D341Med (cell line): ENCODE measurements around the gene AVL9.
"Not testable (repeated sequence)": the region's sequence is repeated elsewhere in the genome, so short reads cannot be mapped to it uniquely, and the experiment has no call there.

Source experiments
- DNase-seq: peaks from one replicate; pipeline ENCODE4 v3.0.0; 2012; ENCODE audit warnings: low spot score

AVL9 gene

DNA sequence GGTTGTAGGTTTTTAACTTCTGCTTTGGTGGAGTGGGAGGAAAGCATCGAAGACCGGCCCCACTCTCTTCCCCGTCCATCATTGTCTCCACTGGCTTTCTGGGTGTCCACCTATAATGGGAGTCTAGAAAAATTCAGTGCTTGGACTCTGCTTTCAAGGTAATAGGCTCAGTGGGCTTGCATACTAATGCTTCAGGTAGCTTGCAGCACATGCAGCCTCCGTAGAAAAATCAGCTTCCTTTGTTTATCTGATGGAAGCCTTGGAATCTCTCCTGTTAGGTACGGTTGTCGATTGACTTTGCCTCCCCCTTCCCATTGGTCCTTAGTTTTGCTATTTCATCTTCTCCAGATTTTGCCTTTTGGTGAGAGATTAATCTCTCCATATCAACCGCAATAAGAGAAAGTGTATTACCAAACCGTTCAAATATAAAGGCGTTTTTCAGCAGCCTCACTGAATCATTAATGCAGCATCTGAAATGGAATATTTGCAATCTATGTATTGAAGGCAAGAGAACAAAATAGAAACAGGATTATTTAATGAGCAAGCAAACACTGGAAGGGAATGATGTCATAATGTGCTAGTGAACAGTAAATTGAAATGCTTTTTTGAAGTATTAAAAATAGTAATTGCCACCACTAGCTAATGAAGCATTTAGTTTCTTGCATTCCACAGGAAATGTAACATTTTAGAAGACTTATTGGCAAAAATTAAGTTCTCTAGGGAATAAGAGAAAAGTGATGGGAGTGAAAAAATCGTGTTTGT lies 944 bp downstream of the AVL9 start:
- DNase-seq, result peak; percentile 25

DNA sequence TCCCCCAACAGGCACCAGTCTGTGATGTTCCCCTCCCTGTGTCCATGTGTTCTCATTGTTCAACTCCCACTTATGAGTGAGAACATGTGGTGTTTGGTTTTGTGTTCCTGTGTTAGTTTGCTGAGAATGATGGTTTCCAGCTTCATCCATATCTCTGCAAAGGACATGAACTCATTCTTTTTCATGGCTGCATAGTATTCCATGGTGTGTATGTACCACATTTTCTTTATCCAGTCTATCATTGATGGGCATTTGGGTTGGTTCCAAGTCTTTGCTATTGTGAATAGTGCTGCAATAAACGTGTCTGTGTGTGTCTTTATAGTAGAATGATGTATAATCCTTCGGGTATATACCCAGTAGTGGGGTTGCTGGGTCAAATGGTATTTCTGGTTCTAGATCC lies 4.5 kb downstream of the AVL9 start:
- DNase-seq, result not testable (repeated sequence)

DNA sequence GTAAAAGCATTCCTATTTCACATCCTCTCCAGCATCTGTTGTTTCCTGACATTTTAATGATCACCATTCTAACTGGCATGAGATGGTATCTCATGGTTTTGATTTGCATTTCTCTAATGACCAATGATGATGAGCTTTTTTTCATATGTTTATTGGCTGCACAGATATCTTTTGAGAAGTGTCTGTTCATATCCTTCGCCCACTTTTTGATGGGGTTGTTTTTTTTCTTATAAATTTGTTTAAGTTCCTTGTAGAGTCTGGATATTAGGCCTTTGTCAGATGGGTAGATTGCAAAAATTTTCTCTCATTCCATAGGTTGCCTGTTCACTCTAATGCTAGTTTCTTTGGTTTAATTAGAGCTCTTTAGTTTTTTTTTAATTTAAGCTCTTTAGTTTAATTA lies 4.9 kb downstream of the AVL9 start:
- not testable (repeated sequence) for DNase-seq

DNA sequence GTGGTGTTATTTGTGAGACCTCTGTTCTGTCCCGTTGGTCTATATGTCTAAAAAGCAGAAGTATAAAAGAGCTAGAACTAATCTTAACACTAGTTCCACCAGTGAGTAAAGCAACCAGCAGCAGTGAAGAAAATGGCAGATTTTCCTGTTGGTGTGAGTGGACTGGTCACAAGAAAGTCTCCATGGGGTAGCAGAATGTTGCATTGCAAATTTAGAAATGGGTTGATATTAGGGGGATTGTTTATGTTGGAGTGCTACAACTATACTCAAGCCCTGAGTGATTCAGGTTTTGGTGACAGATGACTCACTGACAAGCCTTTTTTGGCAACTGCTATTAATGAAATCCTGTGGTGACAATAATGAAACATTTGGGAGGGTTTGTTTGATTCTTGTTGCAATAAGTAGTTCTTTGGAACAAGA lies 5.6 kb downstream of the AVL9 start:
- DNase-seq, result no peak

DNA sequence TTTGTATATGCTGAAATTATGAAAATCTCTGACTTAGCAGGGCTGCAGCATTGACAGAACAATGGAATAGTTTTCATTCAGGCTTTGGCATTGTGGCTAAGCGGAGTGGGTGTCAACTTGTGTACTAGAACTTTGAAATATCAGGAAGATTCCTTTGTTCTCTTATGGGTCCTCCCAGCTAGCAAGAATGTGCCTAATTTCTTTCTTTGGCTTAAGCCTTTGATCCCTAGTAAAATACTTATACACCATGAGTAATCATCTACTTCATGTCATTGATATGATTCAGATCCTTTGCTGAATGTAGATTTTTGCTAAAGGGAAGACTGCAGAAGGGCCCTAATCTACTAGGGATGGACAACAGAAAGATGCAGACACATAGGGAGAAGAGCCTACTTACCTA lies 6.2 kb downstream of the AVL9 start:
- DNase-seq, result no peak

DNA sequence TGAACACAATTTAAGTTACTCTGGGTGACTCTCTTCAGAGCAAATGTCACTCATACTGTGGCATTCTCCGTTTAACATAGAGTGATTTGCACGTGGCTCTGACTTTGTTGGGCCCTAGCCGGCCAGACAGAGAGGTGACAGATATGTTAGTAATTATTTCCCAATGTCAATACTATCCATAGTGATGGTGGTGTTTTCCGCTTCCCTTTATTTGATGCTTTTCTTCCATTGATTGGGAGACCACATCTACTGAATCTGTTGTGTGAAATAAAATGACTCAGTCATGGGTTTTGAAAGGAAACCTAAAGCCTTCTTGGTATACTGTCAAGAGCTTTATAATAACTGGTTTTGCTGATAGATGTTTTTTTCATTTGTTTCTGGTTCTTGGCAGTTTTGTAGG lies 7.4 kb downstream of the AVL9 start:
- DNase-seq, result no peak

DNA sequence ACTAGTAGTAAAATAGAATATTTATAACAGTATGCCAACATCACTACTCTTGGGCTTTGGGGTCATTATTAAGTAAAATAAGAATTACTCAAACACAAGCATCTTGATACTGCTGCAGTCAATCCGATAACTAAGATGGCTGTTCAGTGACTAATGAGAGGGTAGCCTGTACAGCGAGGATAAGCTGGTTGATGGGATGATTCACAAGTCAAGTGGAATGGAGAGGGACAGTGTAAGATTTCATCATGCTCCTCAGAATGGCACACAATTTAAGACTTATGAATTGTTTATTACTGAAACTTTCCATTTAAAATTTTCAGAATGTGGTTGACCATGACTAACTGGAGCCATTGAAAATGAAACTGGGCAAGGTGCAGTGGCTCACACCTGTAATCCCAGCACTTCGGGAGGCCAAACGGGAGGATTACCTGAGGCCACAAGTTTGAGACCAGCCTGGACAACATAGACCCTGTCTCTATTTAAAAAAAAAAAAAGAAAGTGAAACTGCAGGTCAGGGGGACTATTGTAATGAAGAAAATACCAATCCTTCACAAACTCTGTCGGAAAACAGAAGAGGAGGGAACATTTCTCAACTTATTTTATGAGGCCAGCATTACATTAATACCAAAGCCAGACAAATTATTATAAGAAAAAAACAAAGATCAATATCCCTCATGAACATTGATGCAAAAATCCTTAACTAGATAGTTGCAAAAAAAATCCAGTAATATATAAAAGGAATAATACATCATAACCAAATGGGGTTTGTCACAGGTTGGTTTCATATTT lies 11.2 kb downstream of the AVL9 start:
- no peak for DNase-seq

DNA sequence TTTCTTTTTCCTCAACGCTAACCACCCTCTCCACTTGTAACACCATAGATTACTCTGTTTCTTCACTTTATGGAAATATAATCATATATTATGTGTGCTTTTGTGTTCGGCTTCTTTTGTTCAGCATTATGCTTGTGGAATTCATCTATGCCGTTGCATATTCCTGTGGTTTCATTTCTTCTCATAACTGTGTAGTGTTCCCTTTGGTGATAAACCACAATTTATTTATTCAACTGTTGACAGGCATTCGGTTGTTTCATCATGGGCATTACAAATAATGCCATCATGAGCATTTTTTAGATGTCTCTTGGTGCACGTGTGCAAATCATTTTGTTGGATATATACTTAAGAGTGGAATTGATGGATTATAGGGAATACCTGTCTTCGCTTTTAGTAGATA lies 12.1 kb downstream of the AVL9 start:
- no peak for DNase-seq

DNA sequence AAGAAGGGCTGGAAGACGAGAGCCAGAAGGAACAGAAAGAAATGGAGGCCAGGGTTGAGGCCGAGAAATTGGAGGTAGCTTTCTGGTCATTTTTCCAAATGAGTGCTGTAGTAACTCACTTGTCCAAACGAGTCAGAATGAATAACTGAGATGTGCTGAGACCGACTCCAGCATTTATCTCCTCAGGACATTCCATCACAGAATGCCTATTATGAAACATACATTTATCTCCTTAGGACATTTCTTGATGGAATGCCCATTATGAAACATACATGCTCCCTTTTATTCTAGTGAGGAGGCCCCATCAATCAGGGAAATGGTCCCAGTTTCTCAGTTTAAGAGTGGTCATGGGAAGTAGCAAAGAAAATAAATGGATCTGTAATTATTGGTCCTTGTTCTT lies 16.5 kb downstream of the AVL9 start:
- no peak for DNase-seq

DNA sequence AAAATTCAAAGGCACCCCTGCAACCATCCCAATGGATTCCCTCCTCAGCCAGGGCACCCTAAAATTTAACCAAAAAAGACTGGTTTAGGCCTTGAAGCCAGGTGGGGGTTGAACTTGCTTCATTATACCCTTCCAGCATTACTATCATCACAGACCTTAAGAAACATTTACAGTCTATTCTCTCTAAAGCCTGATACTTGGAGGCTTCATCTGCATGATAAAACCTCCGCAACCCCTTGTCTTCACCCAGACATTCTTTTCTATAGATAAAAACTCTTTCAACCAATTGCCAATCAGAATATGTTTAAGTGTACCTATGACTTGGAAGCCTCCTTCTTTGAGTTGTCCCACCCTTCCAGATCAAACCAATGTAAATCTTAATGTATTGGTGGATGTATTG lies 17.9 kb downstream of the AVL9 start:
- DNase-seq, result no peak

DNA sequence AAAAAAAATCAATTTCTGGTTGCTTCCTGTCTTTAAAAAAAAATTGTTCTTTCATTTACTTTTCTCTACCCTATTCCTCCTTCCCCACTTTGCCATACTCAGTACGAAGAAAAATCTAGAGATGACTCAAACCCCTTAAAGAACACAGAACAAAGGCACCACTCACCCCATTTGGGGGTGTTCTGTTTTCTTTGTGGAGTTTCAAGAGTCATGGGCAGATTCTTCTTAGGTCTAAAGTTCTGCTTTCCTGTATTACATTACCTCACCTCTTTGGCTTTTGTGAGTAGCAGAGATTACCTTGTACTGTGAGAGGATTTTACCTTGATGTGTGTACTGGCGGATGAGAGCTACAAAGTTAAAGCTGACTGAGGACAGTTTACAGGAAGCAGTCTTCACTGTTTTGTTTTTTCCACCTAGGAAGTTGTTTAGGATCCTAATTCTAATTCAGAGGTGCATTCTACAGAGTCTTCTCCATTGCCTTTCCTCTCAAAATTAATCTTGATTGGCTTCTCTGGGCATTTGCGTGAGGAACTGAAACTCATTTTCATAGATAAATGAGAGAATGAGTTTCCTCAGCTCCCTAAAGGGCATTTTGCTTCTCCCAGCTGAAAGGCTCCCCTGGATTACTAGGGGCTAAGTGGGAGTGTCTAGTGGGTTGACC lies 20.7 kb downstream of the AVL9 start:
- DNase-seq, result no peak

DNA sequence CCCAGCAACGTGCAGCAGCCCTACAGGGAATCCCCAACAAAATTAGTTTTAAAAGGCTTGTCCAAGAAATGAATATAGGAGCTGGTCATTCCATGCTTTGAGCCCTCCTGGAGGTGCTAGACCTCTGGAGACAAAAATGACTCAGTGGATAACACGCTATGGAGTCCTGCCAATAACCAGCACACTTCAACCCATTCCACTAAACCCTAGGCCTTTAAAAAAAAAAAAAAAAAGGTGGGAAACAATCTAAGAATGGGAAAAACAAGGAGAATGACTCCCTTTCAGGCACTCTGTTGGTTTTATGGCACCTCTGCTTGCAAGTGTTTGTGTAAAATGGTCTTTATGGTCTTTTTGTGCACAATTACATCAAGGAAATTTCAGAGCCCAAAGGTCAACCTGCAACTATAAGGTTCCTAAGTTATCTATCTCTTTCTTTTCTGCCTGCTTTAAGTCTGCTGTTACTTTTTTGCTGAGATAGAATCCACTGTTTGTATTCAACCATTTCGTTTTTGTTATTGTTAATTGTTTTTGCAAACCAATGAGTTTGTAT lies 21.3 kb downstream of the AVL9 start:
- no peak for DNase-seq

DNA sequence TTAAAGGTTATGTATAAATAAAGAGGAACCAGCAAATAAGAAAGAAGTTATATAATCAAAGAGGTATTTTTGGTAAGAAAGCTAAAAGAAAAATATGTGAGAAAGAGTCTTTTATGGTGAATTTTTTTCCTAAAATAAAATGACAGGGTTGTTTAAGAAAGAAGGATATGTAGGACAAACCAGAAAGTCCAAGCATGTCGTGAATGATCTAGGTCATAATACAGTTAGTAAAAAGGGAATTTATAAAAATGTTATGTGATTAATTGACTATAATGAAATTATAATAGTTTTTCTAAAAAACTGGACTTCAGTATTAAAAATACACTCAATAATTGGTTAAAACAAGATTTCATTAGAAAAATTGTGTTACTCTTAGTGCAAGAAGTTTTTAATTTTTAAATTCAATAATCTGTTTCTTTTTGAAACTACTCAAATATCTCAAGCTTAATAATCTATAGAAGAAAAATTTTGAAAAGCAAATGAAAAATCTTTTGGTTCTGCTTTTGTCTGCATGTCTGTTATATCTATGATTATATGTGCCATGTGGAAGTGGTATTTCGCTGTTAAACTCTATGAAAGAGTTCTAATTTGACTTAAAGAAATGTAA lies 23.3 kb downstream of the AVL9 start:
- no peak for DNase-seq

DNA sequence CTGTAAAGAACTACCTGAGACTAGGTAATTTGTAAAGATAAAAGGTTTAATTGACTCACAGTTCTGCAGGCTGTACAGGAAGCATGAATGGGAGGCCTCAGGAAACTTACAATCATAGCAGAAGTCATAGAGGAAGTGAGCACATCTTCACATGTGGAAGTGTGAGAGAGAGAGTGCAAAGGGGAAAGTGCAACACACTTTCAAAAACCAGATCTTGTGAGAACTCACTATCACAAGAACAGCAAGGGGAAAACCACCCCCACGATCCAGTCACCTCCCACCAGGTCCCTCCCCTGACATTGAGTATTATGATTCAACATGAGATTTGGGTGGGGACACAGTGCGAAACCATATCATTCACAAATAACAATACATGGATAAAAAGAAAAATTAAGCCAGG lies 24.5 kb downstream of the AVL9 start:
- DNase-seq, result no peak

DNA sequence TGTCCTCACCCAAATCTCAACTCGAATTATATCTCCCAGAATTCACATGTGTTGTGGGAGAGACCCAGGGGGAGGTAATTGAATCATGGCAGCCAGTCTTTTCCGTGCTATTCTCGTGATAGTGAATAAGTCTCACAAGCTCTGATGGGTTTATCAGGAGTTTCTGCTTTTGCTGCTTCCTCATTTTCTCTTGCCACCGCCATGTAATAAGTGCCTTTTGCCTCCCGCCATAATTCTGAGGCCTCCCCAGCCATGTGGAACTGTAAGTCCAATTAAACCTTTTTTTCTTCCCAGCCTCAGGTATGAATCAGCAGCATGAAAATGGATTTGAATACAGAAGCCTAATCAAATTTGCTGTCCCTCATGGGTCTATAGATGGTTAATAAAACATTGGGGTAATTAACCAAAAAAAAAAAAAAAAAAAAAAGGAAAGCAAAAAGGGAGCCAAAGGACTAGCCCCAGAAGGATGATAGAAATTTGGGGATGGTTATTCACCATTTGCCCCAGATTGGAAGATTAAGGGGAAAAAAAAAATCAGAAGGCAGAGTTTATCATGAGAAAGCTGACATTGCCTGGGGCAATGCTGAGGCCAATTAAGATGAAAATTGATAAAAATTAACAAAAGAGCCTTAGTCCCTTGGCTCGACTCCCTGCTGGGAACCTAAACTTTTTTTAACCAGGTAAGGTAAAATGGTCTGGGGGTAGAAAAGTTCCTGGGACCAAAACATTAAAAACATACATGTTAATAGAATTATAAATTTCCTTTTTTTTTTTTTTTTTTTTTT lies 27.6 kb downstream of the AVL9 start:
- no peak for DNase-seq

DNA sequence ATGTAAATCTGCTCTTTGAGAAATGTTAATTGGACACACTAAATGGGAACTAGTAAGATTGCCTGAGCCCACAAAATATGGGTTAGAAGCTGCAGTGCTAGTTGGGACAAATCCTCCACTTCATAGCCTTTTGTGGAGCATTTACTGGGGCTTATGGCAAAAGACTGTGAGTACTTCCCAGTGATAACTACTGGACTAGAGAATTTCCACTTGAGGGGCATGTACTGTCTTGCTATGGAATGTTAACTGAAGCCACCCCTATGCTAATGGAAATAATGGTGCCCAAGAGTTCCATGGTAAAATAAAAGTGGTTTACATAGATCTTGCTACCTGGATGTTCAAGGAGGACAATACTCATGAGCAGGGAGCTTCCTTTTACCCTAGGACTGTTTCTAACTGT lies 29.3 kb downstream of the AVL9 start:
- no peak for DNase-seq

DNA sequence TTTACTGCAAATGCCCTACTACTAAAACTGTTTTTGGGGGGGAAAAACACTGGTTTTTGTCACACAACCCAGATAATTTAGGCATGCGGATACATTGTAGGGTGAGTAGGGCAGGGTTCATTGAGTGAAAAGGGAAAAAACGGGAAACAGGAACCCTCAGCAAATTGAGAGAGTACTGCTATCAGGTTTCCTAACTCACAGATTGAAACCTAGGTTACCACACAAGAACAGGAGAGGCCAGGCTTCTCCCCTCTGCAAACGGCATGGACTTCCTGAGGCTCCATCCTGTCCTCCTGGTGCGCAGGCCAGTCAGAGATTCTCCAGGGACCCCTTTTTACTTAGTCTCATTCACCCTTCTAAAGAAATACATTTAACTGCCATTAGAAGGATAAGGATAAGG lies 30.6 kb downstream of the AVL9 start:
- no peak for DNase-seq

DNA sequence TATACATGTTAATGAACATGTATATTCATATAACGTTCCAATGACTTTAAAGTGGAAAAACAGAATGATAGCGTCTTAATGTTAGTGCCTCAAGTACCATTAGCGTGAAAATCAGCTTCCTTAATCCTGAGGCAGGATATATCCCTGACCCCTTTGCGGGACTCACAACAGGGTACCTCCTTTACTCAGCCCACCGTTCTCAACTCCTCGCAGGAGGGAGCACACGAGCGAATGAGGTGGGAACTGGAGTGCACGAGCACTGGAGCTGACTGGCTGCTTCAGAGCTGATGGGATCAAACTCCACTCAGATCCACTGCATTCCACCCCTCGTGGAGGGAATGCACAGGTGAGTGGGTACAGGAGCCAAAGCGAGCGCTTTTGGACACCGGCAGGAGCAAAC lies 36.1 kb downstream of the AVL9 start:
- no peak for DNase-seq

DNA sequence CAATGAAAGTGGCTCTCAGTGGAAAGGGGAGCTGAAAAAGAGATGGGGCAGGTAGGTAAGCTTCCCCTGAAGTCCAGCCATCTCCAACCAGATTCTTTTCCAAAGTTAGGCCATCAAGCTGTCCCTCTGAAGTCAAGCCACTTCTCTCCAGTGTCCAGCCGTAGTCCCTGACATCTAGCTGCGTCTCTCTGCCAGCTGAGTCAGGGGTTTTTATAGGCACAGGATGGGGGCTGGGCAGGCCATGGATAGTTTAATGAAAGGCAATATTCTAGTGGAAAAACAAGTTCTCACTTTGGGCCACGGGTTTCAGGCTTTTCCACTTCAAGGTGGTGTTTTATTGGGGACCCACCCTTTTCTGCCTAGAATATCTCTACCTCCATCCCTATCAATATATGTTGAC lies 36.8 kb downstream of the AVL9 start:
- DNase-seq, result no peak

DNA sequence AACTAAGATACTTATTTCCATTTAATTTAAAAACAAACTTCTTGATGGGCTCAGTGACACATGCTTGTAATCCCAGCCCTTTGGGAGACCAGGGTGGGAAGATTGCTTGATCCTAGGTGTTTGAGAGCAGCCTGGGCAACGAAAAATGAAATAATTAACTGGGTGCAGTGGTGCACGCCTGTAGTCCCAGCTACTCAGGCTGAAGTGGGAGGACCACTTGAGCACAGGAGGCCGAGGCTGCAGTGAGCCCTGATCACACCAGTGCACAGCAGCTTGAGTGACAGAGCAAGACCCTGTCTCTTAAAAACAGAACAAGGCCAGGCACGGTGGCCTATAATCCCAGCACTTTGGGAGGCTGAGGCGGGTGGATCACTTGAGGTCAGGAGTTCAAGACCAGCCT lies 37.4 kb downstream of the AVL9 start:
- no peak for DNase-seq

DNA sequence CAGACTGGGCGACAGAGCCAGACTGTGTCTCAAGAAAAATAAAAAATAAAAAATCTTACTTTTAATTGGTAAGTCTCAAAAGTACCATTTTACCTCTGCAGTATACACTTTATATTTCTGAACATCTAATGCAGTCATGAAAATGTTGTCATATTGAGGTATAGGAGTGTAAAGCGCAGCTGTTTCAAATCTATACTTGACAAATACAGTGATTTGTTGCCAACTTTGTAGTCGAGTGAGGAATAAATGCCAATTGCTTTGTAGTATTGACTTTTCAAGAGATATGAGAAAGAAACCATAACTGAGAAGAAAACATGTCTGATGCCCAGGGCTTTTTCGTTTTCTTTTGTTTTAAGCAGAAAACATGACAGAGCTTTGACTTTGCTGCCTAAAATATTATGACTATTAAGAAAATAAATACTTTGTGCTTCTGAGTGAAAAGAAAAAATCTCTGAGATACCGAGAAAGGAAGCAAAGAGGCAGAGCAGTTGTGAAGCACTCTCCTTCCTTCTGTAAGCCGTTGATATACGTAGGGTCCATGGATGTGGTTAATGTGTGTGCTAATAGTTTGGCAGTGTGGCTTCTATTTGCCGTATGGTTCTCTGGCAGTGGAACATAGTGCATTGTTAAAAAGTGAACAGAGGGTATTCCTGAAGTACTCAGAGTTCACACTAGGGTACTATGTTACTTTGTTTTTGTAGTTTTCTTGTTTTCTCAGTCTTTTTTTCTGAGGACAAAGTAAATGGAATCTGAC lies 38.2 kb downstream of the AVL9 start:
- no peak for DNase-seq
